Ishikawa (cell line): ENCODE measurements around the gene AUTS2.

Source experiments
- NFIC ChIP-seq: IDR thresholded peaks from 2 replicates; pipeline ENCODE4 v1.6.1; 2012
- RAD21 ChIP-seq: IDR thresholded peaks from 2 replicates; pipeline ENCODE4 v1.6.1; 2012; ENCODE audit warnings: low read depth
- TCF12 ChIP-seq: IDR thresholded peaks from 2 replicates; pipeline ENCODE4 v1.6.1; 2012; ENCODE audit warnings: low read depth
- TEAD4 ChIP-seq: IDR thresholded peaks from 2 replicates; pipeline ENCODE4 v1.6.1; 2012
- YY1 ChIP-seq: IDR thresholded peaks from 2 replicates; pipeline ENCODE4 v1.6.1; 2012; ENCODE audit warnings: low read depth
- TF ChIP-seq, protein P1 (sequence below): IDR thresholded peaks from 2 replicates; pipeline ENCODE4 v1.6.1; 2012
- TF ChIP-seq, protein P2 (sequence below): IDR thresholded peaks from 2 replicates; pipeline ENCODE4 v1.6.1; 2012; ENCODE audit warnings: low read depth, mild to moderate bottlenecking
- TF ChIP-seq, protein P3 (sequence below): IDR thresholded peaks from 2 replicates; pipeline ENCODE4 v1.6.1; 2012

DNA sequence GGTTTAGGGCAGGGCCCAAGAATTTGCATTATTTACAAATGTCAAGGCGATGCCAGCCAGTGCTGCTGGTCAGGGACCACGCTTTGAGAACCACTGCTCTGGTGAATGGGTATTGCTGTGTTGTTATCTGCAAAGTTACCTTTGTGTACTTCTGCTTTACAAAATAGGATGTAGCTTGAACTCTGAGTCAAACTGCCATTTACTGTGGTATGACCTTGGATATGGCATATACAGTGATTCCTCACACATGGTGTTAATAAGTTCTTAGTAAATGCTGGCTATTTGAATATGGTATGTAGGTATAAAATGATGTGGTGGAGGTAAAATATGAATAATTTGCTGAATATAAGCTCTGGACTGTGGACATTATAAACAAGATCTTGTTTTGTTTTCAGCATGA lies 148.9 kb downstream of the AUTS2 start:
- no peak for TF ChIP-seq YY1
- no peak for TF ChIP-seq TCF12
- TF ChIP-seq, protein P1, sequence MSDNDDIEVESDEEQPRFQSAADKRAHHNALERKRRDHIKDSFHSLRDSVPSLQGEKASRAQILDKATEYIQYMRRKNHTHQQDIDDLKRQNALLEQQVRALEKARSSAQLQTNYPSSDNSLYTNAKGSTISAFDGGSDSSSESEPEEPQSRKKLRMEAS = no peak
- no peak for TF ChIP-seq TEAD4
- TF ChIP-seq, protein P2, sequence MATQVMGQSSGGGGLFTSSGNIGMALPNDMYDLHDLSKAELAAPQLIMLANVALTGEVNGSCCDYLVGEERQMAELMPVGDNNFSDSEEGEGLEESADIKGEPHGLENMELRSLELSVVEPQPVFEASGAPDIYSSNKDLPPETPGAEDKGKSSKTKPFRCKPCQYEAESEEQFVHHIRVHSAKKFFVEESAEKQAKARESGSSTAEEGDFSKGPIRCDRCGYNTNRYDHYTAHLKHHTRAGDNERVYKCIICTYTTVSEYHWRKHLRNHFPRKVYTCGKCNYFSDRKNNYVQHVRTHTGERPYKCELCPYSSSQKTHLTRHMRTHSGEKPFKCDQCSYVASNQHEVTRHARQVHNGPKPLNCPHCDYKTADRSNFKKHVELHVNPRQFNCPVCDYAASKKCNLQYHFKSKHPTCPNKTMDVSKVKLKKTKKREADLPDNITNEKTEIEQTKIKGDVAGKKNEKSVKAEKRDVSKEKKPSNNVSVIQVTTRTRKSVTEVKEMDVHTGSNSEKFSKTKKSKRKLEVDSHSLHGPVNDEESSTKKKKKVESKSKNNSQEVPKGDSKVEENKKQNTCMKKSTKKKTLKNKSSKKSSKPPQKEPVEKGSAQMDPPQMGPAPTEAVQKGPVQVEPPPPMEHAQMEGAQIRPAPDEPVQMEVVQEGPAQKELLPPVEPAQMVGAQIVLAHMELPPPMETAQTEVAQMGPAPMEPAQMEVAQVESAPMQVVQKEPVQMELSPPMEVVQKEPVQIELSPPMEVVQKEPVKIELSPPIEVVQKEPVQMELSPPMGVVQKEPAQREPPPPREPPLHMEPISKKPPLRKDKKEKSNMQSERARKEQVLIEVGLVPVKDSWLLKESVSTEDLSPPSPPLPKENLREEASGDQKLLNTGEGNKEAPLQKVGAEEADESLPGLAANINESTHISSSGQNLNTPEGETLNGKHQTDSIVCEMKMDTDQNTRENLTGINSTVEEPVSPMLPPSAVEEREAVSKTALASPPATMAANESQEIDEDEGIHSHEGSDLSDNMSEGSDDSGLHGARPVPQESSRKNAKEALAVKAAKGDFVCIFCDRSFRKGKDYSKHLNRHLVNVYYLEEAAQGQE = no peak
- TF ChIP-seq NFIC = no peak
- TF ChIP-seq RAD21 = no peak
- TF ChIP-seq, protein P3, sequence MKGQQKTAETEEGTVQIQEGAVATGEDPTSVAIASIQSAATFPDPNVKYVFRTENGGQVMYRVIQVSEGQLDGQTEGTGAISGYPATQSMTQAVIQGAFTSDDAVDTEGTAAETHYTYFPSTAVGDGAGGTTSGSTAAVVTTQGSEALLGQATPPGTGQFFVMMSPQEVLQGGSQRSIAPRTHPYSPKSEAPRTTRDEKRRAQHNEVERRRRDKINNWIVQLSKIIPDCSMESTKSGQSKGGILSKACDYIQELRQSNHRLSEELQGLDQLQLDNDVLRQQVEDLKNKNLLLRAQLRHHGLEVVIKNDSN = no peak
